Kidney (tissue), 14 donors: Measurements from ENCODE around the gene VGF. TPM values are rescaled to one million over a fixed set of nuclear protein-coding genes. Genes with fewer than 3 reads are reported as not detected.

Source experiments
- DNase-seq, 5 donors: peaks; one replicate each; pipeline ENCODE4 v3.0.0-alpha.2; 2013 to 2020
- FAIRE-seq: peaks from 2 replicates; lab custom pipeline; 2012; peaks lifted over from hg19 to GRCh38; lab: Jason Lieb, UNC
- H3K27ac ChIP-seq, 2 donors: one replicate each; pipeline ENCODE4 v1.7.0; 2013; ENCODE audit warnings: low read depth in 2 of 2, low read length in 2 of 2, inconsistent platforms in 1 of 2
- H3K27me3 ChIP-seq: one replicate; pipeline ENCODE4 v1.7.1; 2013; ENCODE audit warnings: low read length, inconsistent platforms; ENCODE audit not compliant: control insufficient read depth, insufficient read depth
- H3K36me3 ChIP-seq, 3 donors: one replicate each; pipeline versions ENCODE4 v1.7.0 to v1.7.1; 2013; ENCODE audit warnings: low read length in 3 of 3, control low read depth in 1 of 3, inconsistent platforms in 1 of 3; ENCODE audit not compliant: insufficient read depth in 3 of 3, control insufficient read depth in 2 of 3
- H3K4me1 ChIP-seq, 3 donors: one replicate each; pipeline versions ENCODE4 v1.7.0 to v1.7.1; 2013; ENCODE audit warnings: low read length in 3 of 3, inconsistent platforms in 1 of 3, low read depth in 1 of 3; ENCODE audit not compliant: control insufficient read depth in 2 of 3, insufficient read depth in 2 of 3
- H3K4me3 ChIP-seq, 3 donors: one replicate each; pipeline versions ENCODE4 v1.7.0 to v1.8.1; 2013; ENCODE audit warnings: low read length in 3 of 3, control low read depth in 1 of 3, inconsistent platforms in 1 of 3
- H3K9ac ChIP-seq, 3 donors: one replicate each; pipeline versions ENCODE4 v1.7.0 to v1.7.1; 2013; ENCODE audit warnings: low read length in 3 of 3, control low read depth in 1 of 3, inconsistent platforms in 1 of 3
- H3K9me3 ChIP-seq, 3 donors: one replicate each; pipeline versions ENCODE4 v1.7.0 to v1.7.1; 2013; ENCODE audit warnings: low read length in 3 of 3, control low read depth in 1 of 3, inconsistent platforms in 1 of 3; ENCODE audit not compliant: control insufficient read depth in 2 of 3, insufficient read depth in 1 of 3
- intact Hi-C: fragments of 100-400 bp; cut with DNase I; formaldehyde crosslinking; loops from one replicate; pipeline ENCODE4 v1.11.1; 2022
- polyA plus RNA-seq: library from polyadenylated mRNA; stranded (reverse); fragments of 350-450 nt; fragmentation: Illumina TruSeq; extraction: RNeasy Lipid Tissue Mini Kit (QIAGEN cat#74804); gene quantifications from one replicate; pipeline ENCODE4 v1.2.3, GENCODE V29; 2014; ENCODE audit warnings: low read depth, low replicate concordance; ENCODE audit not compliant: insufficient read depth
- total RNA-seq: library from RNA; stranded (reverse); fragmentation: NEBNext Ultra II Directional; extraction: Animal tissue kit (Norgen Biotek cat#: 25700); gene quantifications from one replicate; pipeline ENCODE4 v1.2.1, GENCODE V29; 2021
- TF ChIP-seq, protein P1 (sequence below): IDR thresholded peaks from 3 replicates; pipeline ENCODE4 v1.5.1; 2012; ENCODE audit warnings: mild to moderate bottlenecking, moderate library complexity, borderline replicate concordance; ENCODE audit not compliant: insufficient read depth; ENCODE audit errors: extremely low read depth
- donor health status: control.
- donor health status: control.
- donor health status: control.
- donor health status: control.
- donor health status: control.
- donor health status: DM: yes; HTN: yes; CAD: no.
- donor health status: Normal renal cell carcinoma (clear cell type).

Gene VGF
- total and polyA plus RNA-seq, 2 donors from 2014 or later = 0.38 to 2.2 TPM

DNA sequence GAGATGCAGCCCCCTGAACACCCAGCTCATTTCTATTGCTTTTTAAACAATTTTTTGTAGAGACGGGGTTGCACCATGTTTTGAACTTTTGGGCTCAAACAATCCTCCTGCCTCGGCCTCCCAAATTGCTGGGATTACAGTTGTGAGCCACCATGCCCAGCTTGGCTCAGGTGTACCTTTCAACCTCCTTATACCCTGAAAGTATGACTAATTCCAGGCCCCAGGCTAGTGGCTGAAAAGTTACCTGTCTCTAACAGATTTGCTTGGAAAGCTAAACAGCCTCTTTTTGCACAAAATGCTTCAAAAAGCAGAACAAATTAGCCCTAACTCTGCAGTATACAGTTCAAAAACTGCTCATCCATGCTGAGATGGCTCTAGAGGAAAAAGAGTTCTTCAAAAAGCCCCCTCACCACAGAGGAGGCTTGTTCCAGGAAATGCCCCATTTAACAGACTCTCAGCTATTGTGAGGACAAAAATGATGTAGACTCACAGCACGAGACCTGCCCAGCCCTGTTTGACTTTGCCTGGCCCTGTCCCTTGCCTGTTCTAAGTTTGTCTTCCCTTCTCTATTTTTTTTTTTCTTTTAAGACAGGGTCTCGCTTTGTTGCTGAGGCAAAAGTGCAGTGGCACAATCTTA lies 24.5 kb downstream of the VGF start:
- TF ChIP-seq, protein P1, sequence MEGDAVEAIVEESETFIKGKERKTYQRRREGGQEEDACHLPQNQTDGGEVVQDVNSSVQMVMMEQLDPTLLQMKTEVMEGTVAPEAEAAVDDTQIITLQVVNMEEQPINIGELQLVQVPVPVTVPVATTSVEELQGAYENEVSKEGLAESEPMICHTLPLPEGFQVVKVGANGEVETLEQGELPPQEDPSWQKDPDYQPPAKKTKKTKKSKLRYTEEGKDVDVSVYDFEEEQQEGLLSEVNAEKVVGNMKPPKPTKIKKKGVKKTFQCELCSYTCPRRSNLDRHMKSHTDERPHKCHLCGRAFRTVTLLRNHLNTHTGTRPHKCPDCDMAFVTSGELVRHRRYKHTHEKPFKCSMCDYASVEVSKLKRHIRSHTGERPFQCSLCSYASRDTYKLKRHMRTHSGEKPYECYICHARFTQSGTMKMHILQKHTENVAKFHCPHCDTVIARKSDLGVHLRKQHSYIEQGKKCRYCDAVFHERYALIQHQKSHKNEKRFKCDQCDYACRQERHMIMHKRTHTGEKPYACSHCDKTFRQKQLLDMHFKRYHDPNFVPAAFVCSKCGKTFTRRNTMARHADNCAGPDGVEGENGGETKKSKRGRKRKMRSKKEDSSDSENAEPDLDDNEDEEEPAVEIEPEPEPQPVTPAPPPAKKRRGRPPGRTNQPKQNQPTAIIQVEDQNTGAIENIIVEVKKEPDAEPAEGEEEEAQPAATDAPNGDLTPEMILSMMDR = no peak
- Histone ChIP-seq H3K9ac (no peak overlapping the region), H3K9me3 (no peaks in the 10 kb centered on the region), H3K4me1 (peaks cover 0 to 5% (median 0%) of the 10 kb centered on the region in 3 donors), H3K4me3 (no peak overlapping the region), H3K27ac (no peak overlapping the region), H3K27me3 (no peaks in the 10 kb centered on the region), H3K36me3 (no peaks in the 10 kb centered on the region)
- DNase-seq (no peak), FAIRE-seq (no peak)
- intact Hi-C loops = loop anchor here (10.0 kb wide), 1 partner anchor 144 kb away; no protein-coding TSS in a partner anchor

DNA sequence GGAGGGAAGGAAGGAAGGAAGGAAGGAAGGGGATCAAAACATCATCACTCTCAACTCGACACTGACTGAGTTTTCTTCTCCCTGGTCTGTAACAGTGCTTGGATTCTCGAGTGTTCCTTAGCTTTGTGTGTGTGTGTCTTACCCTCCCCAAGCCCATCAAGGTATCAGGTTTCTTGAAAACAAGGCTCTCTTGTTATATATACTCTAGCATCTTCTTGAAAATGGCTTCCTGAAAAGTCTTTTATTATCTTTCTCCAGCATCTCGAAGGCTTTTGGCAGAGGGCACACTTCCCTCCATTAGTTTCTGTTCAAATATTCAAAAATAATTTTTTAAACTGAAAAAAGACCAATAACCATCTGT lies 25.1 kb downstream of the VGF start:
- no peaks in the 10 kb centered on the region for H3K36me3 ChIP-seq
- no peak overlapping the region for H3K4me3 ChIP-seq
- DNase-seq (peak in 1 of 5 donors; percentile 32), FAIRE-seq (no peak)
- H3K9ac ChIP-seq = no peak overlapping the region
- no peak overlapping the region for H3K27ac ChIP-seq
- no peaks in the 10 kb centered on the region for H3K27me3 ChIP-seq
- H3K4me1 ChIP-seq = peaks cover 0 to 5% (median 0%) of the 10 kb centered on the region in 3 donors
- intact Hi-C loops = loop anchor here (10.0 kb wide), 1 partner anchor 144 kb away; no protein-coding TSS in a partner anchor
- TF ChIP-seq, protein P1 = no peak
- no peaks in the 10 kb centered on the region for H3K9me3 ChIP-seq

GRCh38 chr7:101138213-101138870 lies 27.0 kb downstream of the VGF start:
- intact Hi-C loops = no loop called here
- TF ChIP-seq, protein P1 = peak; percentile 56
- no peak overlapping the region for H3K4me3 ChIP-seq

More at GRCh38 chr7:101138213-101138870, 27.0 kb downstream of the VGF start:
- DNase-seq = peak; percentile 63 to 93 (median 80)
- Histone ChIP-seq H3K4me1 (peaks cover 0 to 5% (median 0%) of the 10 kb centered on the region in 3 donors), H3K27me3 (no peaks in the 10 kb centered on the region), H3K27ac (no peak overlapping the region), H3K9ac (no peak overlapping the region), H3K36me3 (no peaks in the 10 kb centered on the region), H3K9me3 (no peaks in the 10 kb centered on the region)
- FAIRE-seq = no peak
